K562 (cell line): Measurements from ENCODE around the gene CD151. TPM values are rescaled to one million over a fixed set of nuclear protein-coding genes. Genes with fewer than 3 reads are reported as not detected.
A peak's percentile ranks its signal among the peaks of the same experiment; 100 is the strongest.

Experiments used
- BRCA1 ChIP-seq, 2 experiments: fragments of 450-650 bp in 1 of 2; sonication (generic) in 1 of 2; formaldehyde crosslinking in 1 of 2; IDR thresholded peaks; 2 replicates each; pipeline versions ENCODE4 v1.5.0 to v1.6.1; 2017 to 2020; ENCODE audit warnings: mild to moderate bottlenecking in 1 of 2, missing genetic modification reagents in 1 of 2
- EP300 ChIP-seq: IDR thresholded peaks from 2 replicates; pipeline ENCODE4 v1.6.1; 2012; ENCODE audit warnings: low read length, improper control_type of control experiment
- EP400 ChIP-seq: fragments of 450-650 bp; IDR thresholded peaks from 2 replicates; pipeline ENCODE4 v1.6.1; 2017; ENCODE audit warnings: antibody characterized with exemption, mild to moderate bottlenecking, moderate library complexity
- EZH2 ChIP-seq: IDR thresholded peaks from 2 replicates; pipeline ENCODE4 v1.6.1; 2012; ENCODE audit warnings: low read depth, mild to moderate bottlenecking, inconsistent platforms, low read length, borderline replicate concordance
- HDAC1 ChIP-seq, 2 experiments: fragments of 450-650 bp; IDR thresholded peaks; 2 replicates each; pipeline ENCODE4 v1.6.1; 2016 to 2017; ENCODE audit warnings: inconsistent platforms in 1 of 2, mild to moderate bottlenecking in 1 of 2, moderate library complexity in 1 of 2
- MCM7 ChIP-seq, 2 experiments: fragments of 450-650 bp; IDR thresholded peaks; 2 replicates each; pipeline ENCODE4 v1.6.1; 2016 to 2018
- NFATC3 ChIP-seq: fragments of 450-650 bp; IDR thresholded peaks from 2 replicates; pipeline ENCODE4 v1.6.1; 2017; ENCODE audit warnings: mild to moderate bottlenecking
- NONO ChIP-seq, 2 experiments: fragments of 200-400 bp in 1 of 2; fragments of 450-650 bp in 1 of 2; formaldehyde crosslinking in 1 of 2; IDR thresholded peaks; 2 replicates each; pipeline ENCODE4 v1.6.1; 2017; ENCODE audit warnings: low read depth in 2 of 2, mild to moderate bottlenecking in 2 of 2, moderate library complexity in 2 of 2, low read length in 1 of 2
- POLR2AphosphoS5 ChIP-seq: IDR thresholded peaks from 2 replicates; pipeline ENCODE4 v1.6.1; 2011; ENCODE audit warnings: mild to moderate bottlenecking, low read depth, low read length, moderate library complexity; ENCODE audit not compliant: control insufficient read depth, insufficient read depth
- POLR2G ChIP-seq: fragments of 200-400 bp; formaldehyde crosslinking; IDR thresholded peaks from 2 replicates; pipeline ENCODE4 v1.6.1; 2017; ENCODE audit warnings: low read depth, mild to moderate bottlenecking, antibody characterized with exemption, low read length, moderate library complexity
- PTBP1 ChIP-seq: fragments of 200-400 bp; formaldehyde crosslinking; IDR thresholded peaks from 2 replicates; pipeline ENCODE4 v1.6.1; 2017; ENCODE audit warnings: low read depth, low read length
- RFX1 ChIP-seq: fragments of 450-650 bp; IDR thresholded peaks from 2 replicates; pipeline ENCODE4 v1.6.1; 2016; ENCODE audit warnings: mild to moderate bottlenecking, moderate library complexity
- RHOXF2B ChIP-seq: fragments of 250-450 bp; sonication (Bioruptor Pico); conservative IDR thresholded peaks from 2 replicates; pipeline ENCODE4 v1.5.1; 2021
- SNRNP70 ChIP-seq: fragments of 200-400 bp; formaldehyde crosslinking; optimal IDR thresholded peaks from 2 replicates; pipeline ENCODE3; 2017; ENCODE audit warnings: low read depth, low read length
- TRIM24 ChIP-seq, 2 experiments: fragments of 450-650 bp; IDR thresholded peaks; 2 replicates each; pipeline ENCODE4 v1.6.1; 2016
- ZC3H4 ChIP-seq: sonication (generic); formaldehyde crosslinking; IDR thresholded peaks from 2 replicates; pipeline ENCODE4 v1.9.0; 2021; ENCODE audit warnings: missing genetic modification reagents, borderline replicate concordance
- ZNF134 ChIP-seq: fragments of 250-450 bp; sonication (Bioruptor Pico); conservative IDR thresholded peaks from 2 replicates; pipeline ENCODE4 v1.4.0; 2020
- ZNF140 ChIP-seq: fragments of 250-450 bp; sonication (Bioruptor Pico); IDR thresholded peaks from 2 replicates; pipeline ENCODE4 v1.8.0; 2021; ENCODE audit warnings: moderate library complexity, mild to moderate bottlenecking, inconsistent platforms
- ZNF175 ChIP-seq: fragments of 200-800 bp; sonication (Bioruptor generic); IDR thresholded peaks from 2 replicates; pipeline ENCODE4 v1.6.1; 2016; ENCODE audit warnings: low read depth, mild to moderate bottlenecking, missing genetic modification characterization, missing compliant biosample characterization
- ZNF232 ChIP-seq: sonication (generic); formaldehyde crosslinking; IDR thresholded peaks from 2 replicates; pipeline ENCODE4 v1.8.0; 2022; ENCODE audit warnings: mild to moderate bottlenecking, missing genetic modification reagents
- ZNF3 ChIP-seq: fragments of 250-450 bp; sonication (Bioruptor Pico); IDR thresholded peaks from 2 replicates; pipeline ENCODE4 v1.5.0; 2021; ENCODE audit warnings: mild to moderate bottlenecking, moderate library complexity
- ZNF583 ChIP-seq: fragments of 250-450 bp; sonication (Bioruptor Pico); IDR thresholded peaks from 2 replicates; pipeline ENCODE4 v1.4.0; 2020
- ZNF589 ChIP-seq: fragments of 200-800 bp; sonication (Bioruptor generic); IDR thresholded peaks from 2 replicates; pipeline ENCODE4 v1.6.1; 2016; ENCODE audit warnings: low read depth, missing genetic modification characterization, missing compliant biosample characterization
- ZNF764 ChIP-seq: fragments of 250-450 bp; sonication (Bioruptor Pico); IDR thresholded peaks from 2 replicates; pipeline ENCODE4 v1.4.0; 2020; ENCODE audit warnings: low read depth, mild to moderate bottlenecking, moderate library complexity
- ZNF785 ChIP-seq: fragments of 250-450 bp; sonication (Bioruptor Pico); IDR thresholded peaks from 2 replicates; pipeline ENCODE4 v1.4.0; 2020; ENCODE audit warnings: mild to moderate bottlenecking
- polyA plus RNA-seq, 8 experiments: library from polyadenylated mRNA; depleted of rRNA in 4 of 8; stranded (reverse) in 5 of 8; unstranded in 3 of 8; fragments of >200 nt; fragmentation: Nextera tagmentation in 2 of 8; fragmentation: Illumina TruSeq in 1 of 8; extraction: Ambion mirVana in 2 of 8; extraction: Trizol in 1 of 8; gene quantifications; 2 replicates each; pipeline versions ENCODE4 v1.2.1 to v1.2.3, GENCODE V29; 2011 to 2014; ENCODE audit warnings: inconsistent platforms in 1 of 8, missing spikeins in 1 of 8
- total RNA-seq, 7 experiments: library from RNA; depleted of rRNA in 6 of 7; stranded (reverse); fragments of >200 nt in 6 of 7; fragmentation: Illumina TruSeq in 2 of 7; extraction: Trizol in 2 of 7; gene quantifications; 2 replicates each; pipeline versions ENCODE4 v1.2.1 to v1.2.3, GENCODE V29; 2011 to 2021; ENCODE audit warnings: low replicate concordance in 1 of 7
- TF ChIP-seq, protein P1 (sequence below): sonication (generic); formaldehyde crosslinking; IDR thresholded peaks from 2 replicates; pipeline ENCODE4 v1.8.0; 2022; ENCODE audit warnings: mild to moderate bottlenecking, missing genetic modification reagents
- TF ChIP-seq, protein P2 (sequence below), 3 experiments: IDR thresholded peaks in 2 of 3; conservative IDR thresholded peaks in 1 of 3; 2 replicates each; pipeline ENCODE4 v1.5.1; 2011 to 2012; ENCODE audit warnings: low read length in 3 of 3, mild to moderate bottlenecking in 3 of 3, control low read depth in 2 of 3, improper control_type of control experiment in 1 of 3, inconsistent platforms in 1 of 3, low read depth in 1 of 3, mixed read lengths in 1 of 3, moderate library complexity in 1 of 3; ENCODE audit not compliant: insufficient read depth in 2 of 3
- TF ChIP-seq, protein P3 (sequence below): fragments of 250-450 bp; sonication (Bioruptor Pico); IDR thresholded peaks from 2 replicates; pipeline ENCODE4 v1.5.0; 2021

Gene CD151
- total and polyA plus RNA-seq, 9 of the 15 experiments (the other 6 are each of a cell fraction or from before 2014, with no cell fraction given), result 2.3 to 187 (median 140) TPM

DNA sequence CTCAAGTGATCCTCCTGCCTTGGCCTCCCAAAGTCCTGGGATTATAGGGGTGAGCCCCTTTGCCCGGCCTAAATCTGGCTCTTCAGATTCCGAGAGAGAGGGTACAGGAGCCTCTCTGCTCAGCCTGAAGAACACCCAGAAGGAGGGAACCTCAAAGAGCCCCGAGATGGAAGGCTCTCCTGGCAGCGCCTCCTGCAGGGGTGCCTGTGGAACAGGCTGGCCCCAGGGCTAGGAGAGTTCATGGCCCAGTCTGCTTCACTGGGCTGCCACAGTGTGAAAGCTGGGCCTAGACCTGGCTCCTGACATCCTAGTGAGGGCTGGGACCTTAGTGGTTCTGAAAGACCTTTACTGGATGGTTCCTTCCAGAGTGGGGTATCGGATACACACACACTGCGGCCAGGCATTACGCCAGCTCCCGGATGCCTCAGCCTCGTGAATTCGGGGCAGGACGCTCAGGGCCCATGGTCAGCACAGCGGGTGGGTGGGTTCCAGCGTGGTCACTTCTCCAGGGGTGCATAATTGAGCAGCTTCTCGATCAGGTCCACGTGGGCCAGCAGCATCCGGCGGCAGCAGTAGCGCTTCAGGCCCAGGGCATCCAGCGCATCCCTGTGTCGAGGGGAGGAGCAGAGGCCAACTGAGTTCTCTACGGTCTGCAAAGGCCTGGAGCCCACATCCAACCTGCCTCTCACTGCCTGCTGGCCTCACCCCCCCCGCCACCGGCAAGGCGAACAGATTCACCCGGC is 7.3 kb downstream of the CD151 start (continued):
- TF ChIP-seq NONO (IDR thresholded peaks at IDR 0.05; ENCODE audit: low read depth in 2 of 2, low read length in 1 of 2) (no peak), ZNF589 (no peak), EP400 (no peak), ZNF3 (CRISPR knock-in tag) (no peak), ZNF134 (CRISPR knock-in tag) (no peak), RFX1 (no peak), ZNF785 (CRISPR knock-in tag) (no peak), MCM7 (IDR thresholded peaks at IDR 0.05) (no peak), ZNF764 (CRISPR knock-in tag) (peak; percentile 98), POLR2AphosphoS5 (peak; percentile 33; the same call in 1 of the 2 replicates), RHOXF2B (CRISPR knock-in tag) (no peak), PTBP1 (no peak), POLR2G (peak; percentile 77), NFATC3 (no peak), SNRNP70 (no peak), ZNF583 (no peak), ZNF140 (CRISPR knock-in tag) (no peak), TRIM24 (IDR thresholded peaks at IDR 0.05) (no peak), BRCA1 (IDR thresholded peaks at IDR 0.05) (no peak), BRCA1 (CRISPR knock-in tag; IDR thresholded peaks at IDR 0.05) (no peak), EP300 (no peak), EZH2 (no peak), ZNF232 (CRISPR knock-in tag) (no peak), HDAC1 (IDR thresholded peaks at IDR 0.05) (no peak), ZNF175 (CRISPR knock-in tag) (no peak), ZC3H4 (CRISPR knock-in tag) (no peak)
- TF ChIP-seq, protein P1, sequence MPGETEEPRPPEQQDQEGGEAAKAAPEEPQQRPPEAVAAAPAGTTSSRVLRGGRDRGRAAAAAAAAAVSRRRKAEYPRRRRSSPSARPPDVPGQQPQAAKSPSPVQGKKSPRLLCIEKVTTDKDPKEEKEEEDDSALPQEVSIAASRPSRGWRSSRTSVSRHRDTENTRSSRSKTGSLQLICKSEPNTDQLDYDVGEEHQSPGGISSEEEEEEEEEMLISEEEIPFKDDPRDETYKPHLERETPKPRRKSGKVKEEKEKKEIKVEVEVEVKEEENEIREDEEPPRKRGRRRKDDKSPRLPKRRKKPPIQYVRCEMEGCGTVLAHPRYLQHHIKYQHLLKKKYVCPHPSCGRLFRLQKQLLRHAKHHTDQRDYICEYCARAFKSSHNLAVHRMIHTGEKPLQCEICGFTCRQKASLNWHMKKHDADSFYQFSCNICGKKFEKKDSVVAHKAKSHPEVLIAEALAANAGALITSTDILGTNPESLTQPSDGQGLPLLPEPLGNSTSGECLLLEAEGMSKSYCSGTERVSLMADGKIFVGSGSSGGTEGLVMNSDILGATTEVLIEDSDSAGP, result no peak
- TF ChIP-seq, protein P2, sequence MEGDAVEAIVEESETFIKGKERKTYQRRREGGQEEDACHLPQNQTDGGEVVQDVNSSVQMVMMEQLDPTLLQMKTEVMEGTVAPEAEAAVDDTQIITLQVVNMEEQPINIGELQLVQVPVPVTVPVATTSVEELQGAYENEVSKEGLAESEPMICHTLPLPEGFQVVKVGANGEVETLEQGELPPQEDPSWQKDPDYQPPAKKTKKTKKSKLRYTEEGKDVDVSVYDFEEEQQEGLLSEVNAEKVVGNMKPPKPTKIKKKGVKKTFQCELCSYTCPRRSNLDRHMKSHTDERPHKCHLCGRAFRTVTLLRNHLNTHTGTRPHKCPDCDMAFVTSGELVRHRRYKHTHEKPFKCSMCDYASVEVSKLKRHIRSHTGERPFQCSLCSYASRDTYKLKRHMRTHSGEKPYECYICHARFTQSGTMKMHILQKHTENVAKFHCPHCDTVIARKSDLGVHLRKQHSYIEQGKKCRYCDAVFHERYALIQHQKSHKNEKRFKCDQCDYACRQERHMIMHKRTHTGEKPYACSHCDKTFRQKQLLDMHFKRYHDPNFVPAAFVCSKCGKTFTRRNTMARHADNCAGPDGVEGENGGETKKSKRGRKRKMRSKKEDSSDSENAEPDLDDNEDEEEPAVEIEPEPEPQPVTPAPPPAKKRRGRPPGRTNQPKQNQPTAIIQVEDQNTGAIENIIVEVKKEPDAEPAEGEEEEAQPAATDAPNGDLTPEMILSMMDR (IDR thresholded peaks at IDR 0.05 in 2 of 3, conservative IDR thresholded peaks at IDR 0.05 in 1 of 3; ENCODE audit: insufficient read depth in 2 of 3, low read depth in 1 of 3, low read length in 3 of 3), result peak; percentile 54 to 67 (median 56)
- TF ChIP-seq, protein P3, sequence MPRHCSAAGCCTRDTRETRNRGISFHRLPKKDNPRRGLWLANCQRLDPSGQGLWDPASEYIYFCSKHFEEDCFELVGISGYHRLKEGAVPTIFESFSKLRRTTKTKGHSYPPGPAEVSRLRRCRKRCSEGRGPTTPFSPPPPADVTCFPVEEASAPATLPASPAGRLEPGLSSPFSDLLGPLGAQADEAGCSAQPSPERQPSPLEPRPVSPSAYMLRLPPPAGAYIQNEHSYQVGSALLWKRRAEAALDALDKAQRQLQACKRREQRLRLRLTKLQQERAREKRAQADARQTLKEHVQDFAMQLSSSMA, result no peak
